ENCODE data around the gene APOC3.

Gene APOC3

DNA sequence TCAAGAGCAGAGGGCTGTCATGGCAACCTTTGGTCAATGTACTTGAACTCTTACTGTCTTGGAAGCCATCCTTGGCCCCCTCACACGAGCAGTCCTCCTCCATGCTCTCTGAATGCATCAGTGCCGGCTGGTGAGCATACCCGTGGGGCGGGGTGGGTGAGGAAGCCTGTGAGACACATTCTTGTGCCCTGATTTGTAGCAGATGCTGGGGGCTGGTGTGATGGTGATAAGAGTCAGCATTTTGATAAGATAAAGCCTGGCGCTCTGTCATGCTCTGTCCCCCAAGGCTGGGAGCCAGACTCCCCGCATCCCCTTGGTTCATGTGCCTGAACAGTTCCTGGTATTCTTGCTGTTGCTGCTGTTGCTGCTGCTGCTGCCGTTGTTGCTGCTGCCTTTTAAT, 28.2 kb downstream of the APOC3 start:
- H3K27me3 Mint-ChIP-seq, result no peaks in the 10 kb centered on the region
- no peak overlapping the region for H3K27ac Mint-ChIP-seq
- peaks cover 77% of the 10 kb centered on the region for H3K36me3 Mint-ChIP-seq (ENCODE audit: low read depth)
- no peak overlapping the region for H3K4me3 Mint-ChIP-seq
- intact Hi-C loops (cut with micrococcal nuclease), result no loop called here
- no peaks in the 10 kb centered on the region for H3K9me3 Mint-ChIP-seq
- H3K4me1 Mint-ChIP-seq (ENCODE audit: low read depth), result peaks cover 50% of the 10 kb centered on the region

DNA sequence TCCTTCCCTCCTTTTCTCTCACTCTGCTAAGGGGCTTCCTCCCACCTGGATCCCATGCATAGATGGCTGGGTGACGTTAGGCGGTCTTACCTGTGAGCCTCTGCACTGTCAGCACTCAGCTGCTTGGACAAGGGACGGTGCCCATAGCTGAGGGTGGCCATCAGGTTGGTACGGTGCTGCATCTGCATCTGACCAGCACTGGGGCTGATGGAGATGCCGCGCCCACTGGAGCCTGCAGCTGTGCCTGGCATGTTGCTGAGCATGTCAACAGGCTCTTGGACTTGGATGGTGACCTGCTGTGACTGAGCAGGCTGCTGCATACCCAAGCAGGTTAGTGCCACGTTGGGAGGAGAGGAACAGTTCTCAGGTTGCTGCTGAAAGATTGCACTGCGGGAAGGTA, 29.5 kb downstream of the APOC3 start:
- Mint-ChIP-seq H3K27ac (no peak overlapping the region), H3K9me3 (no peaks in the 10 kb centered on the region), H3K36me3 (ENCODE audit: low read depth) (peaks cover 89% of the 10 kb centered on the region), H3K27me3 (no peaks in the 10 kb centered on the region), H3K4me3 (no peak overlapping the region), H3K4me1 (ENCODE audit: low read depth) (peaks cover 38% of the 10 kb centered on the region)
- intact Hi-C loops (cut with micrococcal nuclease), result no loop called here

DNA sequence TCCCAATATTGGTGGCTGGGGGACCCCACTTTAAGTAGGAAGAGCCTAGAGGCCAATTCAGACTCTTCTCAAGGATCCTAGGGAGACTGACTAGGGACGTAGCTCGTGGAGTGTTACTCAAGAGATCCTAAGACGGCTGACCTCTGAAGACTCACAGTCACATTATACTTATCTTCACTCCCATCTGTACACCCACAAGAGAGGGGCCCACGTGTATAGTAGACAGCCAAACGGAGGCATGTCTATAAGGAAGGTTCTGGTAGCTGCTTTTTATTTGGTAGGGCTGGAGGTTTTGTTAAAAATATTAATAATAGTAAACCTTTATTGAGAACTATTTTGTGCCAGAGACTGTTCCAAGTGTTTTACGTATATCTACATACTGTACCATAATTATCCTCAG, 30.6 kb downstream of the APOC3 start:
- Mint-ChIP-seq H3K27me3 (no peaks in the 10 kb centered on the region), H3K36me3 (ENCODE audit: low read depth) (peaks cover 96% of the 10 kb centered on the region)

DNA sequence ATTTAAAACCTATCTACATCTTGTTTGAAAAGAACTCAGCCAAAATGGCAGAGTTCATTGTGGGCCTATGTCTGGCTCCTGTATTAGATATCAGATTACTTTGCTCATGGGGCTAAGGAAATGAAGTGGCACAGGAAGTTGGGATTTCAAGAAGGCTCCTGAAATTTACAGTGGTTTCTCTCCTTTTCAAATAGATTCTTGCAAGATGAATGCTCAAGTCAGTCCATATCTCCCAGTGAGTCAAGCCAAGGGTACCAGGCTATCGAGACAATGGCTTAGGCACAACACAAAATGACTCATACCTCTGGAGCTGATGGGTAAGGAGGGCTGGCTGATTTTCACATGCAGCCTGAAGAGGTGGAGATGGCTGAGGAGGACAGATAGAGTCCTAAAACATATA, 31.8 kb downstream of the APOC3 start:
- Mint-ChIP-seq H3K4me3 (no peak overlapping the region), H3K27ac (no peak overlapping the region), H3K9me3 (no peaks in the 10 kb centered on the region), H3K36me3 (ENCODE audit: low read depth) (peaks cover 99% of the 10 kb centered on the region), H3K4me1 (ENCODE audit: low read depth) (peaks cover 17% of the 10 kb centered on the region), H3K27me3 (no peaks in the 10 kb centered on the region)
- intact Hi-C loops (cut with micrococcal nuclease), result no loop called here

More for the DNA sequence above, 30.6 kb downstream of the APOC3 start:
- Mint-ChIP-seq H3K9me3 (no peaks in the 10 kb centered on the region), H3K4me3 (no peak overlapping the region), H3K4me1 (ENCODE audit: low read depth) (peaks cover 28% of the 10 kb centered on the region), H3K27ac (no peak overlapping the region)
- intact Hi-C loops (cut with micrococcal nuclease), result no loop called here

DNA sequence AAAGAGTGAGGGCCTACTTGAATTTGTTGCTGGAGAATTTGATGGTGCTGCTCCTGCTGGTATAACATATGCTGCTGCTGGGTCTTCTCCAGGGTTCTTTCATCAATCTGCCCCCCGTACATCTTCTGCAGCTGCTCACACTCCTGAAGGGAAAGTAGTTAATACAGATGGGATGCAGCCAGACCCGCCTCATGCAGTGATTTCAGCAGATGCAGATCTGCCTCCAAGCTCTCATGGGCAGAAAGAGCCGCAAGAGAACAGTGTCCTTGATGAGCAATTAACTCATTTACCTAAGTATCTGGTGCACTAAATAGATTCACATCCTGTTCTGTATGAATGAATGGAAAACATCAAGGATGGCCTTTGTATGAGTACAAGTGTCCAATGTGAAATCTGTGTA, 32.5 kb downstream of the APOC3 start:
- intact Hi-C loops (cut with micrococcal nuclease), result no loop called here
- peaks cover 15% of the 10 kb centered on the region for H3K4me1 Mint-ChIP-seq (ENCODE audit: low read depth)
- no peaks in the 10 kb centered on the region for H3K27me3 Mint-ChIP-seq
- H3K36me3 Mint-ChIP-seq (ENCODE audit: low read depth), result peaks cover 99% of the 10 kb centered on the region
- H3K9me3 Mint-ChIP-seq, result no peaks in the 10 kb centered on the region
- no peak overlapping the region for H3K27ac Mint-ChIP-seq
- no peak overlapping the region for H3K4me3 Mint-ChIP-seq

DNA sequence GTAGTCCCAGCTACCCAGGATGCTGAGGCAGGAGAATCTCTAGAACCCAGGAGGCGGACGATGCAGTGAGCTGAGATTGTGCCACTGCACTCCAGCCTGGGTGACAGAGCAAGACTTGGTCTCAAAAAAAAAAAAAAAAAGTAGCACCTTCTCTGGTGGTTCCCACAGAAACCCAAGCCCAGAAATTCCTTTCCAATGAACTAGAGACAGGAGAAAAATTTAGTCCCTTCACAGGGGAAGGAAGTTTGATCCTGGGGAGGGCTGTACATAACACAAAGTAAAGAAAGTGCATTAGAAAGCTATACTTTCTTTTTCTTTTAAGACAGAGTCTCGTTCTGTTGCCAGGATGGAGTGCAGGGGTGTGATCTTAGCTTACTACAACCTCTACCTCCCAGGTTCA, 33.2 kb downstream of the APOC3 start:
- Mint-ChIP-seq H3K36me3 (ENCODE audit: low read depth) (peaks cover 99% of the 10 kb centered on the region), H3K4me3 (no peak overlapping the region), H3K27ac (no peak overlapping the region), H3K27me3 (no peaks in the 10 kb centered on the region), H3K9me3 (no peaks in the 10 kb centered on the region), H3K4me1 (ENCODE audit: low read depth) (peaks cover 15% of the 10 kb centered on the region)
- intact Hi-C loops (cut with micrococcal nuclease), result no loop called here

DNA sequence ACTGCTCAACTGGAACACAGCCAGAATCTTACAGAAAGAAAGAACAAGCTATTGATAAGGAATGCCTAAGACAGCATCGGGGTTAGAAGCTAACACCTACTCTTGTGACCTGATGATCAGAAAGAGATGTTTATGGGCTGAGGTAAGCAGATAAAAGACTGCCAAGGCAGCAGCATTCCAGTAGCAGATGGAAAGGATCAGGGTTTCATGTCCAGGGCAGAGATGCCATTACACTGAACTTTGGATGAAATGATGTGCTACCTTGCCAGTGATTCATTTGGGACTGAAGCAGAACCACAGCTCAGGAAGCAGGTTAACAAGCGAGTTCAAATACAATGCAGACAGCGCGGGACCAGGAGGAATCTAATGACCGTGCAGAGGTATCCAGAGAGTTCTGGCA, 34.8 kb downstream of the APOC3 start:
- Mint-ChIP-seq H3K4me3 (no peak overlapping the region), H3K27ac (no peak overlapping the region), H3K36me3 (ENCODE audit: low read depth) (peaks cover 99% of the 10 kb centered on the region), H3K9me3 (no peaks in the 10 kb centered on the region), H3K4me1 (ENCODE audit: low read depth) (peaks cover 1% of the 10 kb centered on the region), H3K27me3 (no peaks in the 10 kb centered on the region)
- intact Hi-C loops (cut with micrococcal nuclease), result no loop called here

DNA sequence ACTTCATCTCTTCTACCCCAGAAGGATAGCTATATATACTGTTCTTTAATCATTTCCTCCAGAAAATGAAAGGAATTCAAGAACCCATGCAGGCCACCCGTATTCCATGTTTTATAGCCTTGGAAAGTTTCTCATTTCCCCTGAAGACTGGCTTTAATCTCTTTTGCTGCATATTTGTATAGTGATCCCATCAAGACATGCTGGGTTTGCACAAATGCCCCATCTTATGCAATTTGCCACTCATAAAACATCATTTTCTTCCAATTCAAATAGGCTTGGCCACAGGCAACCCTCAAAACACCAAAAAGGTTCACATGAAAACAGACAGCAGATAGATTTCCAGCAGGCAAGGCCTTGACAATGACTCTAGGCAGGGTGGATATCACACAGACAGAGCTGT, 36.0 kb downstream of the APOC3 start:
- Mint-ChIP-seq H3K27me3 (no peaks in the 10 kb centered on the region), H3K36me3 (ENCODE audit: low read depth) (peaks cover 99% of the 10 kb centered on the region), H3K4me1 (ENCODE audit: low read depth) (no peaks in the 10 kb centered on the region), H3K9me3 (no peaks in the 10 kb centered on the region), H3K4me3 (no peak overlapping the region), H3K27ac (no peak overlapping the region)
- intact Hi-C loops (cut with micrococcal nuclease), result no loop called here

DNA sequence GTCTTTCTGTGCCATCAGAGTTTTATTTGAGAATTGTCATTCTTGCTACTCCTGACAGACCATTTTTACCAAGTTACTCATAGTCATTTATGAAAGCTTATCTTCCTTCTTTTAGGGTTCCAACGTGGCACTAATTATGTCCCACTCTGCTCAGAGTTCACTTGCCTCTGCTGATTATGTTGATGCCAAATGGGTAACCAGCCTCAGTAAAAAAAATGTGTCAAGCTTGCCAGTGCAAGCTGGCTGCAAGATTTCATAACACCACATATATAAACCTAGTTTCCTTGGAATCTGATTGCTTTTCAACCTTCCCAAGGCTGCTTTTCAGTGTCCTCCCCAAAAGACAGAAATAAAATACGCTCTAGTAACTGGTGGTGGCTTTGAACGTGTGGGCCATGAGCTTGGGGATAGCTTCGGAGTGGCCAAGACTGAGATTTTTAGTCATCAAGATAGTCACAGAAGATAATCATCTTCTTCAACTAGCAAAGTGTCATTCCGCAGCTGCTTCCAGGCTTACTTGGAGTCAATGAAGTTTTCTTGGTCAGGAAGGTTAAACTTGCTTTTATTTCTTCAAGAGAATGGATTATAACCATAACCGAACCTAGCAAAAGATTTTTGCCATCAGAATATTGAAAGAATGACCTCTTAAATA, 37.2 kb downstream of the APOC3 start:
- Mint-ChIP-seq H3K27me3 (no peaks in the 10 kb centered on the region), H3K4me3 (no peak overlapping the region), H3K9me3 (no peaks in the 10 kb centered on the region), H3K4me1 (ENCODE audit: low read depth) (peaks cover 11% of the 10 kb centered on the region), H3K27ac (no peak overlapping the region), H3K36me3 (ENCODE audit: low read depth) (peaks cover 99% of the 10 kb centered on the region)
- intact Hi-C loops (cut with micrococcal nuclease), result no loop called here

DNA sequence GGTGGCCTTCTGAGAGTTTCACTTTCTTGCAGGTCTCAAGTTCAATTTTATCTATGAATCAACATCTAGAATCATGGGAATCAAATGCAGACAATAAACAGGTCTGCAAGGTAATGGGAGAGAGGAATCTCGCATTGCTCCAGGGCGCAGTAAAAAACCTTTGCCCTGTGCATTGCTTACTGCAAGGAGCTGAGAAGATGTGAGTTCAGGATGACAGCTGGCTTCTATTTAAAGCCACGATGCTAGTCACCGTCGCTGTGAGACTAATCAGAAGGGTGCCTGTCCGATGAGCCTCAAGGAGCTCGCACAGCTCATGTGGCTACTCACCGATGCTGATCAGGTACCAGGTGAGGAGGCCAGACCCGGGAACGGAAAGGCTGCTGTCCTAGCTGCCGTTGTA, 37.9 kb downstream of the APOC3 start:
- peaks cover 12% of the 10 kb centered on the region for H3K4me1 Mint-ChIP-seq (ENCODE audit: low read depth)
- no peaks in the 10 kb centered on the region for H3K27me3 Mint-ChIP-seq
- no peaks in the 10 kb centered on the region for H3K9me3 Mint-ChIP-seq
- H3K4me3 Mint-ChIP-seq, result no peak overlapping the region
- H3K27ac Mint-ChIP-seq, result no peak overlapping the region
- peaks cover 99% of the 10 kb centered on the region for H3K36me3 Mint-ChIP-seq (ENCODE audit: low read depth)
- intact Hi-C loops (cut with micrococcal nuclease), result no loop called here

DNA sequence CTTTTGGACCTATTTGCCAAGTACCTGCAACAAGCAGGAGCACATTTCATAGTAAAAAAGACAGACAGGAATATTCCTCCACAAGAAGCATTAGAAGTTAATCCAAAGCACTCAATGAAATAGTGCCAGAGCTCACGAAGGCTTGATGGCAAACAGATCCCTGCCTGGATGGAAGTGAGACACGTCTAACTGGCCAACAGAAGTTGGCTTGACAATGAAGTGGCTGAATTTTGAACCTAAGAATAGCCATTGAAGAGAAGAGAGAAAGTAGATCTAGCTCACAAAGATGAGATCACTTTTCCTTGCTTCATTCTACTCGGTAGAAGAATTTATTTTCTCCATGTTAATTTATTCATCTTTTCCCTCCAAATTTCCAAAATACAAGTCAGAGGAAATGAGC, 38.4 kb downstream of the APOC3 start:
- peaks cover 12% of the 10 kb centered on the region for H3K4me1 Mint-ChIP-seq (ENCODE audit: low read depth)

DNA sequence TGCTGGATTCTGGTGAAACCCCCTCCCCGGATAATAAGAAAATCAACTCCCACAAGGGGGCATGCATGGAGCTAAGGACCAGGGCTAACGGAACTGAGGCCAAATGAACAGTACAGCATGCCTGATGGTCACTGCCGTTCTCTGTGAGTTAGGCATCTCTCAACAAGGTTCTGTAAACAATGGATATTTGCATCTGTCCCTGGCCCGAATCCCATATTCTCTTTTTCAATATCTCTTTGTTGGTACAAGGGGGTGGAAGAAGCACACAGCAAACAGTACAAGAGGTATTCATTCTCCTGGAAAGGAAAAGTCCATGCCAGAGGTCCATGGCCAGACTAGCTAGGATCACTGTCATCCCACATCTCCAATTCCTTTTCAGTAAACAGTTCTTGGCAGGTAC, 39.9 kb downstream of the APOC3 start:
- H3K27me3 Mint-ChIP-seq, result no peaks in the 10 kb centered on the region
- H3K9me3 Mint-ChIP-seq, result no peaks in the 10 kb centered on the region
- intact Hi-C loops (cut with micrococcal nuclease), result loop anchor here (10.0 kb wide), 1 partner anchor 355 kb away; no protein-coding TSS in a partner anchor
- peaks cover 12% of the 10 kb centered on the region for H3K4me1 Mint-ChIP-seq (ENCODE audit: low read depth)
- H3K36me3 Mint-ChIP-seq (ENCODE audit: low read depth), result peaks cover 99% of the 10 kb centered on the region
- H3K4me3 Mint-ChIP-seq, result no peak overlapping the region
- peak overlapping the region; percentile 14 for H3K27ac Mint-ChIP-seq

More for the DNA sequence above, 38.4 kb downstream of the APOC3 start:
- intact Hi-C loops (cut with micrococcal nuclease), result no loop called here
- peaks cover 99% of the 10 kb centered on the region for H3K36me3 Mint-ChIP-seq (ENCODE audit: low read depth)
- H3K27ac Mint-ChIP-seq, result no peak overlapping the region
- H3K9me3 Mint-ChIP-seq, result no peaks in the 10 kb centered on the region
- no peaks in the 10 kb centered on the region for H3K27me3 Mint-ChIP-seq
- H3K4me3 Mint-ChIP-seq, result no peak overlapping the region

DNA sequence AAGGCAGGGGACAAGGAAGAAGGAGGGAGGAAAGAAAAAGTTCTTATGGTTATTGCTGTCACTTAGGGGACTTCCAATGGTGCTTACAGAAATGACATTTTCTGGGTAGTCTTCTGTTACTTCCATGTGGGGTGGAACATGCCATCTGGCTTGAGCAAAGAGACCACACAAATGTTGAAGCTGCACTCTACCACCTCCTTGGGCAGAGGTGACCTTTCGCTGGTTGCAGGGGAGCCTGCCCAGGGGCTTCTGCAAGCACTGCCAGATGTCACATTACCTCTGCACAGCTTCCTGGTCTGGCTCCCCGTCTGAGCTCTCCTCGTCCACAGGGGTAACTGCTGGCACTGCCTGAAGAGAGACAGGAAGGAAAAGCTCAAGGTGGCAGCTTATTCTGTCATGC, 40.3 kb downstream of the APOC3 start:
- intact Hi-C loops (cut with micrococcal nuclease), result loop anchor here (10.0 kb wide), 1 partner anchor 355 kb away; no protein-coding TSS in a partner anchor
- H3K36me3 Mint-ChIP-seq (ENCODE audit: low read depth), result peaks cover 99% of the 10 kb centered on the region
- no peak overlapping the region for H3K4me3 Mint-ChIP-seq
- H3K27ac Mint-ChIP-seq, result peak overlapping the region; percentile 14
- no peaks in the 10 kb centered on the region for H3K9me3 Mint-ChIP-seq
- H3K4me1 Mint-ChIP-seq (ENCODE audit: low read depth), result peaks cover 12% of the 10 kb centered on the region
- no peaks in the 10 kb centered on the region for H3K27me3 Mint-ChIP-seq

DNA sequence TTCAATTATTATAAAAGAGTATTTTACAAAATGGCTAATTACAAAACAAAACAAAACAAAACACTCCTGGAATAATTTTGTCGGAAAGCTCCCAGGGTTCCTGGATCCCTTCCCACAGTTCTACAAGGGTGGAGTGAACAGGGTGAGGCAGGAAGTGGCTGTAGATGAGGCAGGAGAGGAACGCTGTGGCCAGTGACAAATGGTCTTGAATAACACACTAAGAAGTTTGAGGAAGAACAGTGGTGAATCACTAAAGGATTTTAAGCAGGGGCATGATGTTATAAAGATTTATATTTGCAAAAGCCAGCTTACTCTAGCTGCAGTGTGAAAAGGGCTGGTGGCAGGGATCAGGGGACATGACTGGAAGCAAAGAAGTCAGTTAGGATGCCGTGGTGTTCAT, 41.5 kb downstream of the APOC3 start:
- H3K36me3 Mint-ChIP-seq (ENCODE audit: low read depth), result peaks cover 99% of the 10 kb centered on the region
- intact Hi-C loops (cut with micrococcal nuclease), result loop anchor here (10.0 kb wide), 1 partner anchor 354 kb away; no protein-coding TSS in a partner anchor
- H3K4me3 Mint-ChIP-seq, result no peak overlapping the region
- peaks cover 12% of the 10 kb centered on the region for H3K4me1 Mint-ChIP-seq (ENCODE audit: low read depth)
- peak overlapping the region; percentile 11 for H3K27ac Mint-ChIP-seq
- no peaks in the 10 kb centered on the region for H3K27me3 Mint-ChIP-seq
- H3K9me3 Mint-ChIP-seq, result no peaks in the 10 kb centered on the region

DNA sequence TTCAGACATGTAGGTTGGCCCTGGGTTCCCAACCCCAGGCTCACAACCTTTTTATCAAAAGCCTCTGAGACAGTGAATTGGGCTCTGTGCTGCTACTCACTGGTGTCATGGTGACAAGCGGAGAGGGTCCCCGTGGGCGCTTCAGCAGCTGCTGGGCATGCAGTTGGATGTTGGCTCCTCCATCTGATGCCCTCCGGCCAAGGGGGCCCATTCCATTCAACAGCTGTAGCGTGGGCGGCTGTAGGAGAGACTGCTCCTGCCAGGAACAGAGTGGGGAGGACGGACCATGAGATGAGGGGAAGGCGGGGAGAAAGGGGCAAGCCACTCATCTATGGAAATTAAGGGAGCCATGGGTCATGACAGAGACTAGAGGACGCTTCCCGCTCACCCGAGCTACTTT, 43.7 kb downstream of the APOC3 start:
- Mint-ChIP-seq H3K27me3 (no peaks in the 10 kb centered on the region), H3K36me3 (ENCODE audit: low read depth) (peaks cover 91% of the 10 kb centered on the region)
- intact Hi-C loops (cut with micrococcal nuclease), result loop anchor here (10.0 kb wide), 1 partner anchor 351 kb away; no protein-coding TSS in a partner anchor

More for the DNA sequence above, 43.7 kb downstream of the APOC3 start:
- Mint-ChIP-seq H3K4me1 (ENCODE audit: low read depth) (peaks cover 12% of the 10 kb centered on the region), H3K27ac (no peak overlapping the region), H3K4me3 (no peak overlapping the region), H3K9me3 (no peaks in the 10 kb centered on the region)
